GM19463 (cell line): ENCODE data around the gene KRT15.

Source experiments
- ATAC-seq: cut with Tn5 transposase; IDR thresholded peaks from one replicate; pipeline ENCODE4 v1.9.1; 2021; ENCODE audit warnings: mild to moderate bottlenecking, moderate library complexity; ENCODE audit not compliant: unreplicated experiment

Gene KRT15

GRCh38 chr17:41527063-41528023 lies 8.7 kb upstream of the KRT15 start:
- no peak for ATAC-seq

- no peak for ATAC-seq
These were observed 5.6 kb upstream of the KRT15 start for GRCh38 chr17:41524261-41524660.

GRCh38 chr17:41523787-41524186 lies 5.1 kb upstream of the KRT15 start:
- ATAC-seq = no peak

GRCh38 chr17:41523225-41523593 lies 4.5 kb upstream of the KRT15 start:
- no peak for ATAC-seq

GRCh38 chr17:41522301-41523224 lies 3.9 kb upstream of the KRT15 start:
- ATAC-seq = no peak

GRCh38 chr17:41521574-41522261 lies 3.0 kb upstream of the KRT15 start:
- no peak for ATAC-seq

- ATAC-seq = no peak
These were observed 2.3 kb upstream of the KRT15 start for GRCh38 chr17:41520821-41521521.

- no peak for ATAC-seq
These were observed 973 bp upstream of the KRT15 start for GRCh38 chr17:41519501-41520224.

GRCh38 chr17:41518031-41518430 lies 659 bp downstream of the KRT15 start:
- ATAC-seq = no peak

- ATAC-seq = no peak
These were observed 1.8 kb downstream of the KRT15 start for GRCh38 chr17:41516830-41517283.

GRCh38 chr17:41516147-41516829 lies 2.4 kb downstream of the KRT15 start:
- no peak for ATAC-seq

- ATAC-seq = no peak
These were observed 5.5 kb downstream of the KRT15 start for GRCh38 chr17:41513168-41513547.

- ATAC-seq = no peak
These were observed 6.0 kb downstream of the KRT15 start for GRCh38 chr17:41512546-41513167.

GRCh38 chr17:41511716-41512115 lies 7.0 kb downstream of the KRT15 start:
- no peak for ATAC-seq

GRCh38 chr17:41511116-41511515 lies 7.6 kb downstream of the KRT15 start:
- no peak for ATAC-seq

- ATAC-seq = no peak
These were observed 8.2 kb downstream of the KRT15 start for GRCh38 chr17:41510251-41511065.

- ATAC-seq = no peak
These were observed 11.3 kb downstream of the KRT15 start for GRCh38 chr17:41507315-41507880.
